ENCODE data around the gene RBPJL.

RBPJL gene

GRCh38 chr20:45316150-45317080, 9.8 kb downstream of the RBPJL start:
- no peak for TF ChIP-seq CTCF (IDR thresholded peaks at IDR 0.05)
- no peak for DNase-seq
- H3K36me3 Mint-ChIP-seq (ENCODE audit: low read depth) = no peaks in the 10 kb centered on the region
- H3K27ac Mint-ChIP-seq = no peak overlapping the region
- peaks cover 4% of the 10 kb centered on the region for H3K4me1 Mint-ChIP-seq
- peaks cover 58% of the 10 kb centered on the region for H3K27me3 Mint-ChIP-seq (ENCODE audit: low read depth, poor library complexity)
- no peak overlapping the region for H3K4me3 Mint-ChIP-seq
- H3K9me3 Mint-ChIP-seq = no peaks in the 10 kb centered on the region

GRCh38 chr20:45317826-45318225, 11.2 kb downstream of the RBPJL start:
- Mint-ChIP-seq H3K4me1 (no peaks in the 10 kb centered on the region), H3K27me3 (ENCODE audit: low read depth, poor library complexity) (peaks cover 45% of the 10 kb centered on the region), H3K4me3 (no peak overlapping the region), H3K27ac (no peak overlapping the region), H3K9me3 (no peaks in the 10 kb centered on the region), H3K36me3 (ENCODE audit: low read depth) (no peaks in the 10 kb centered on the region)
- no peak for DNase-seq
- no peak for TF ChIP-seq CTCF (IDR thresholded peaks at IDR 0.05)

GRCh38 chr20:45318386-45318939, 11.8 kb downstream of the RBPJL start:
- Mint-ChIP-seq H3K27ac (no peak overlapping the region), H3K9me3 (no peaks in the 10 kb centered on the region), H3K4me3 (no peak overlapping the region), H3K4me1 (no peaks in the 10 kb centered on the region), H3K27me3 (ENCODE audit: low read depth, poor library complexity) (peaks cover 47% of the 10 kb centered on the region), H3K36me3 (ENCODE audit: low read depth) (no peaks in the 10 kb centered on the region)
- TF ChIP-seq CTCF (IDR thresholded peaks at IDR 0.05) = no peak
- DNase-seq = no peak

GRCh38 chr20:45318948-45319347, 12.3 kb downstream of the RBPJL start:
- no peak overlapping the region for H3K27ac Mint-ChIP-seq
- no peaks in the 10 kb centered on the region for H3K9me3 Mint-ChIP-seq
- no peaks in the 10 kb centered on the region for H3K36me3 Mint-ChIP-seq (ENCODE audit: low read depth)
- H3K4me1 Mint-ChIP-seq = no peaks in the 10 kb centered on the region
- H3K4me3 Mint-ChIP-seq = no peak overlapping the region
- TF ChIP-seq CTCF (IDR thresholded peaks at IDR 0.05) = no peak
- DNase-seq = no peak
- H3K27me3 Mint-ChIP-seq (ENCODE audit: low read depth, poor library complexity) = peaks cover 43% of the 10 kb centered on the region

GRCh38 chr20:45320948-45321595, 14.4 kb downstream of the RBPJL start:
- no peak for DNase-seq
- H3K27me3 Mint-ChIP-seq (ENCODE audit: low read depth, poor library complexity) = peaks cover 22% of the 10 kb centered on the region
- H3K9me3 Mint-ChIP-seq = no peaks in the 10 kb centered on the region
- H3K4me3 Mint-ChIP-seq = no peak overlapping the region
- no peak for TF ChIP-seq CTCF (IDR thresholded peaks at IDR 0.05)
- no peak overlapping the region for H3K27ac Mint-ChIP-seq
- peaks cover under 1% of the 10 kb centered on the region for H3K36me3 Mint-ChIP-seq (ENCODE audit: low read depth)
- H3K4me1 Mint-ChIP-seq = peaks cover 13% of the 10 kb centered on the region

Data from nephron progenitor cell (in vitro differentiated cells).